ENCODE measurements around the gene CDK11A. TPM values are rescaled to one million over a fixed set of nuclear protein-coding genes. Genes with fewer than 3 reads are reported as not detected.
"Not testable (repeated sequence)": the region's sequence is repeated elsewhere in the genome, so short reads cannot be mapped to it uniquely, and the experiment has no call there.

CDK11A gene
- total and polyA plus RNA-seq, 2 donors (not counting 3 experiments of a cell fraction or from before 2014, with no cell fraction given), result 30.7 to 50.4 TPM

DNA sequence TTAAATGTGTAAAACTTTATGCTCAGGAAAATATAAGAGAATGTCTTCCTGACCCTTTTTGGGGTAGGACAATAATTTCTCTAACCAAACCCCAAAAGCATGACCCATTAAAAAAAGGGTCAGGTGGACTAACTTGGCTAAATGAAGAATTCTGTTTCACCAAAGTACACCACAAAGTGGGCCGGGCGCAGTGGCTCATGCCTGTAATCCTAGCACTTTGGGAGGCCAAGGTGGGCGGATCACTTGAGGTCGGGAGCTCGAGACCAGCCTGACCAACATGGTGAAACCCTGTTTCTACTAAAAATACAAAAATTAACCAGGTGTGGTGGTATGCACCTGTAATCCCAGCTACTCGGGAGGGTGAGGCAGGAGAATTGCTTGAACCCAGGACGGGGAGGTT is 34.6 kb downstream of the CDK11A start:
- FAIRE-seq; DNase-seq (ENCODE audit: low read depth, low spot score); H3K9me1 ChIP-seq (replicated peaks; ENCODE audit: control insufficient read depth, extremely low read depth, insufficient read depth, low read length); dilution Hi-C loops (cut with MboI; ENCODE audit: extremely low pct_ligation_motif_present, low sequenced_read_pairs); H3K36me3 ChIP-seq (ENCODE audit: control insufficient read depth in 2 of 2, extremely low read depth in 1 of 2, insufficient read depth in 2 of 2, low read length in 2 of 2); CTCF ChIA-PET; H4K20me1 ChIP-seq (replicated peaks; ENCODE audit: control insufficient read depth, extremely low read depth, insufficient read depth, low read length); POLR2A ChIA-PET; intact Hi-C loops (cut with micrococcal nuclease); H2AFZ ChIP-seq (ENCODE audit: low read depth, low read length); H3K4me2 ChIP-seq (ENCODE audit: insufficient read depth, low read length); H3K9me3 ChIP-seq (replicated peaks; ENCODE audit: control insufficient read depth, insufficient read depth, low read length); H3K4me1 ChIP-seq (ENCODE audit: control insufficient read depth, extremely low read depth, insufficient read depth, low read length); BruUV-seq (replicated peaks); H3K9ac ChIP-seq (replicated peaks; ENCODE audit: extremely low read depth, insufficient read depth, low read length); H3K4me3 ChIP-seq (replicated peaks in 1 of 3; ENCODE audit: insufficient read depth in 1 of 3, low read depth in 1 of 3, low read length in 3 of 3); H3K27ac ChIP-seq (ENCODE audit: insufficient read depth, low read depth, low read length); H3K27me3 ChIP-seq (ENCODE audit: control insufficient read depth in 2 of 2, insufficient read depth in 2 of 2, low read length in 2 of 2): not testable (repeated sequence)
- H3K79me2 ChIP-seq (ENCODE audit: control insufficient read depth, insufficient read depth, low read length), result peaks cover 24% of the 10 kb centered on the region

DNA sequence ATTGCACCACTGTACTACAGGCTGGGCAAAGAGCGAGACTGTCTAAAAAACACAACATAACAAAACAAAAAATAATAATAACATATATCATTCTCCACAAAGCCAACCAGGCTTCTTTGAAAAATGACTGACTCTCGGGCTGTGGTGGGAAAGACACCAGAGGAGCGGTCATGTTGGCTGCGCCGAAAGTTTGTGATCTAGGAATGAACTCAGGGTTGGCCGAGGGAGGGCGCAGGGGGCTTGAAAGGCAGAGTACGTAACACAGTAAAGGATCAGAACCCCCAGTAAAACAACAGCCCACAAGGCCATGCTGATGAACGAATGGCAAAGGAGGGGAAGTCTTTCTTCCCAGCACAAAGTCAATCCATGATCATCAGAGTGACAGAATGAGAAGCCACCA is 36.3 kb downstream of the CDK11A start:
- BruUV-seq (replicated peaks), result no TSS peak
- peaks cover 35% of the 10 kb centered on the region for H3K79me2 ChIP-seq (ENCODE audit: control insufficient read depth, insufficient read depth, low read length)
- H3K36me3 ChIP-seq (ENCODE audit: control insufficient read depth in 2 of 2, extremely low read depth in 1 of 2, insufficient read depth in 2 of 2, low read length in 2 of 2), result no peaks in the 10 kb centered on the region
- intact Hi-C loops (cut with micrococcal nuclease), result no loop called here
- ChIA-PET CTCF (no interaction called here), POLR2A (no interaction called here)
- TF ChIP-seq POLR2A (IDR thresholded peaks at IDR 0.05; ENCODE audit: low read depth, low read length) (no peak), CTCF (IDR thresholded peaks at IDR 0.05; ENCODE audit: extremely low read depth in 1 of 2, insufficient read depth in 1 of 2, low read depth in 1 of 2, low read length in 2 of 2) (no peak)
- no peaks in the 10 kb centered on the region for H3K27me3 ChIP-seq (ENCODE audit: control insufficient read depth in 2 of 2, insufficient read depth in 2 of 2, low read length in 2 of 2)
- no peaks in the 10 kb centered on the region for H3K9me1 ChIP-seq (replicated peaks; ENCODE audit: control insufficient read depth, extremely low read depth, insufficient read depth, low read length)
- H4K20me1 ChIP-seq (replicated peaks; ENCODE audit: control insufficient read depth, extremely low read depth, insufficient read depth, low read length), result no peaks in the 10 kb centered on the region
- dilution Hi-C loops (cut with MboI; ENCODE audit: extremely low pct_ligation_motif_present, low sequenced_read_pairs), result no loop called here
- H3K4me3 ChIP-seq (replicated peaks in 1 of 3; ENCODE audit: insufficient read depth in 1 of 3, low read depth in 1 of 3, low read length in 3 of 3), result no peak overlapping the region
- no peaks in the 10 kb centered on the region for H3K9me3 ChIP-seq (replicated peaks; ENCODE audit: control insufficient read depth, insufficient read depth, low read length)
- H3K4me1 ChIP-seq (ENCODE audit: control insufficient read depth, extremely low read depth, insufficient read depth, low read length), result peaks cover 2% of the 10 kb centered on the region
- H3K9ac ChIP-seq (replicated peaks; ENCODE audit: extremely low read depth, insufficient read depth, low read length), result no peak overlapping the region
- no peak overlapping the region for H2AFZ ChIP-seq (ENCODE audit: low read depth, low read length)
- FAIRE-seq (no peak), DNase-seq (ENCODE audit: low read depth, low spot score) (no peak)
- no peak overlapping the region for H3K27ac ChIP-seq (ENCODE audit: insufficient read depth, low read depth, low read length)
- no peak overlapping the region for H3K4me2 ChIP-seq (ENCODE audit: insufficient read depth, low read length)

All from endothelial cell of umbilical vein (primary cell).